ENCODE results near the gene PRKCH.
A peak's percentile ranks its signal among the peaks of the same experiment; 100 is the strongest.
"Not testable (repeated sequence)": the region's sequence is repeated elsewhere in the genome, so short reads cannot be mapped to it uniquely, and the experiment has no call there.

The PRKCH gene

GRCh38 chr14:61462566-61463193 is 141.3 kb downstream of the PRKCH start:
- DNase-seq = no peak
- in situ Hi-C loops (cut with MboI; ENCODE audit: low pct_unique_long_range_greater_than_20kb, low sequenced_read_pairs) = loop anchor here (25.0 kb wide), 1 partner anchor 675 kb away; no protein-coding TSS in a partner anchor

- DNase-seq = no peak
- in situ Hi-C loops (cut with MboI; ENCODE audit: low pct_unique_long_range_greater_than_20kb, low sequenced_read_pairs) = loop anchor here (25.0 kb wide), 1 partner anchor 674 kb away; no protein-coding TSS in a partner anchor
These were observed 142.4 kb downstream of the PRKCH start for GRCh38 chr14:61463664-61464285.

- in situ Hi-C loops (cut with MboI; ENCODE audit: low pct_unique_long_range_greater_than_20kb, low sequenced_read_pairs) = loop anchor here (25.0 kb wide), 1 partner anchor 673 kb away; no protein-coding TSS in a partner anchor
- not testable (repeated sequence) for DNase-seq
These were observed 143.4 kb downstream of the PRKCH start for GRCh38 chr14:61464539-61465320.

- DNase-seq = no peak
- in situ Hi-C loops (cut with MboI; ENCODE audit: low pct_unique_long_range_greater_than_20kb, low sequenced_read_pairs) = loop anchor here (25.0 kb wide), 1 partner anchor 671 kb away; no protein-coding TSS in a partner anchor
These were observed 145.0 kb downstream of the PRKCH start for GRCh38 chr14:61466249-61466904.

- DNase-seq = no peak
- in situ Hi-C loops (cut with MboI; ENCODE audit: low pct_unique_long_range_greater_than_20kb, low sequenced_read_pairs) = loop anchor here (25.0 kb wide), 1 partner anchor 670 kb away; no protein-coding TSS in a partner anchor
These were observed 145.5 kb downstream of the PRKCH start for GRCh38 chr14:61466905-61467280.

- no peak for DNase-seq
- in situ Hi-C loops (cut with MboI; ENCODE audit: low pct_unique_long_range_greater_than_20kb, low sequenced_read_pairs) = loop anchor here (25.0 kb wide), 1 partner anchor 670 kb away; no protein-coding TSS in a partner anchor
These were observed 145.9 kb downstream of the PRKCH start for GRCh38 chr14:61467296-61467695.

GRCh38 chr14:61468063-61468825 is 146.9 kb downstream of the PRKCH start:
- in situ Hi-C loops (cut with MboI; ENCODE audit: low pct_unique_long_range_greater_than_20kb, low sequenced_read_pairs) = loop anchor here (25.0 kb wide), 1 partner anchor 669 kb away; no protein-coding TSS in a partner anchor
- DNase-seq = no peak

GRCh38 chr14:61469781-61470180 is 148.4 kb downstream of the PRKCH start:
- in situ Hi-C loops (cut with MboI; ENCODE audit: low pct_unique_long_range_greater_than_20kb, low sequenced_read_pairs) = loop anchor here (10.0 to 25.0 kb wide), 2 partner anchors 265 to 668 kb away; no protein-coding TSS in a partner anchor
- DNase-seq = no peak

GRCh38 chr14:61470261-61470960 is 149.0 kb downstream of the PRKCH start:
- peak; percentile 70 for DNase-seq
- in situ Hi-C loops (cut with MboI; ENCODE audit: low pct_unique_long_range_greater_than_20kb, low sequenced_read_pairs) = loop anchor here (10.0 to 25.0 kb wide), 2 partner anchors 264 to 667 kb away; no protein-coding TSS in a partner anchor

GRCh38 chr14:61470961-61471293 is 149.5 kb downstream of the PRKCH start:
- DNase-seq = no peak
- in situ Hi-C loops (cut with MboI; ENCODE audit: low pct_unique_long_range_greater_than_20kb, low sequenced_read_pairs) = loop anchor here (10.0 to 25.0 kb wide), 2 partner anchors 264 to 666 kb away; no protein-coding TSS in a partner anchor

GRCh38 chr14:61471297-61472005 is 150.1 kb downstream of the PRKCH start:
- no peak for DNase-seq
- in situ Hi-C loops (cut with MboI; ENCODE audit: low pct_unique_long_range_greater_than_20kb, low sequenced_read_pairs) = loop anchor here (10.0 to 25.0 kb wide), 2 partner anchors 263 to 666 kb away; no protein-coding TSS in a partner anchor

- DNase-seq = no peak
- in situ Hi-C loops (cut with MboI; ENCODE audit: low pct_unique_long_range_greater_than_20kb, low sequenced_read_pairs) = loop anchor here (10.0 to 25.0 kb wide), 2 partner anchors 263 to 665 kb away; no protein-coding TSS in a partner anchor
These were observed 150.8 kb downstream of the PRKCH start for GRCh38 chr14:61472011-61472672.

- in situ Hi-C loops (cut with MboI; ENCODE audit: low pct_unique_long_range_greater_than_20kb, low sequenced_read_pairs) = loop anchor here (10.0 to 25.0 kb wide), 2 partner anchors 262 to 664 kb away; no protein-coding TSS in a partner anchor
- no peak for DNase-seq
These were observed 151.5 kb downstream of the PRKCH start for GRCh38 chr14:61472801-61473376.

- DNase-seq = peak; percentile 34
- in situ Hi-C loops (cut with MboI; ENCODE audit: low pct_unique_long_range_greater_than_20kb, low sequenced_read_pairs) = loop anchor here (10.0 to 25.0 kb wide), 2 partner anchors 261 to 663 kb away; no protein-coding TSS in a partner anchor
These were observed 152.6 kb downstream of the PRKCH start for GRCh38 chr14:61474015-61474414.

- in situ Hi-C loops (cut with MboI; ENCODE audit: low pct_unique_long_range_greater_than_20kb, low sequenced_read_pairs) = loop anchor here (10.0 to 25.0 kb wide), 2 partner anchors 260 to 663 kb away; no protein-coding TSS in a partner anchor
- no peak for DNase-seq
These were observed 153.3 kb downstream of the PRKCH start for GRCh38 chr14:61474701-61475100.

- in situ Hi-C loops (cut with MboI; ENCODE audit: low pct_unique_long_range_greater_than_20kb, low sequenced_read_pairs) = loop anchor here (10.0 kb wide), 1 partner anchor 259 kb away; no protein-coding TSS in a partner anchor
- DNase-seq = peak; percentile 57
These were observed 153.9 kb downstream of the PRKCH start for GRCh38 chr14:61475316-61475715.
